Prostate gland (tissue), 2 donors: Measurements from ENCODE around the gene ZNF487.
"Not testable (repeated sequence)": the region's sequence is repeated elsewhere in the genome, so short reads cannot be mapped to it uniquely, and the experiment has no call there.

Experiments
- POLR2AphosphoS5 ChIP-seq: sonication (generic); formaldehyde crosslinking; IDR thresholded peaks from one replicate; pipeline ENCODE4 v1.6.1; 2017; ENCODE audit warnings: antibody characterized with exemption
- TF ChIP-seq, protein P1 (sequence below), 4 experiments: fragments of 200-600 bp in 2 of 4; fragments of 450-650 bp in 2 of 4; sonication (generic) in 2 of 4; IDR thresholded peaks; 1 replicate in 3 of 4; 2 replicates in 1 of 4; pipeline ENCODE4 v1.5.1; 2016 to 2019; ENCODE audit warnings: antibody characterized with exemption in 4 of 4, mild to moderate bottlenecking in 2 of 4, moderate library complexity in 2 of 4

DNA sequence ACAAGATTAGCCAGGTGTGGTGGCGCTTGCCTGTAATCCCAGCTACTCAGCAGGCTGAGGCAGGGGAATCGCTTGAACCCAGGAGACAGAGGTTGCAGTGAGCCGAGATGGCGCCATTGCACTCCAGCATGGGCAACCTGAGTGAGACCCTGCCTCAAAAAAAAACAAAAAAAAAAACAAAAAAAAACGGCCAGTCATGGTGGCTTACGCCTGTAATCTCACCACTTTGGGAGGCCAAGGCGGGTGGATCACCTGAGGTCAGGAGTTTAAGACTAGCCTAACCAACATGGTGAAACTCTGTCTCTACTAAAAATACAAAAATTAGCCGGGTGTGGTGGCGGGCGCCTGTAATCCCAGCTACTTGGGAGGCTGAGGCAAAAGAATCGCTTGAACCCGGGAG, 10.4 kb upstream of the ZNF487 start:
- TF ChIP-seq, protein P1, sequence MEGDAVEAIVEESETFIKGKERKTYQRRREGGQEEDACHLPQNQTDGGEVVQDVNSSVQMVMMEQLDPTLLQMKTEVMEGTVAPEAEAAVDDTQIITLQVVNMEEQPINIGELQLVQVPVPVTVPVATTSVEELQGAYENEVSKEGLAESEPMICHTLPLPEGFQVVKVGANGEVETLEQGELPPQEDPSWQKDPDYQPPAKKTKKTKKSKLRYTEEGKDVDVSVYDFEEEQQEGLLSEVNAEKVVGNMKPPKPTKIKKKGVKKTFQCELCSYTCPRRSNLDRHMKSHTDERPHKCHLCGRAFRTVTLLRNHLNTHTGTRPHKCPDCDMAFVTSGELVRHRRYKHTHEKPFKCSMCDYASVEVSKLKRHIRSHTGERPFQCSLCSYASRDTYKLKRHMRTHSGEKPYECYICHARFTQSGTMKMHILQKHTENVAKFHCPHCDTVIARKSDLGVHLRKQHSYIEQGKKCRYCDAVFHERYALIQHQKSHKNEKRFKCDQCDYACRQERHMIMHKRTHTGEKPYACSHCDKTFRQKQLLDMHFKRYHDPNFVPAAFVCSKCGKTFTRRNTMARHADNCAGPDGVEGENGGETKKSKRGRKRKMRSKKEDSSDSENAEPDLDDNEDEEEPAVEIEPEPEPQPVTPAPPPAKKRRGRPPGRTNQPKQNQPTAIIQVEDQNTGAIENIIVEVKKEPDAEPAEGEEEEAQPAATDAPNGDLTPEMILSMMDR (IDR thresholded peaks at IDR 0.05) = not testable (repeated sequence)
- not testable (repeated sequence) for TF ChIP-seq POLR2AphosphoS5
